ENCODE results near the gene SLC6A11. TPM values are rescaled to one million over a fixed set of nuclear protein-coding genes. Genes with fewer than 3 reads are reported as not detected.

Gene SLC6A11
- total and polyA plus RNA-seq, 2 of the 8 experiments (the other 6 are each of a cell fraction or from before 2014, with no cell fraction given): 0.78 to 1.5 TPM

GRCh38 chr3:10814623-10815022 lies 1.4 kb upstream of the SLC6A11 start:
- peaks cover 15 to 37% (median 35%) of the 10 kb centered on the region in 4 experiments for H3K27me3 ChIP-seq (replicated peaks in 1 of 4; ENCODE audit: control insufficient read depth in 3 of 4, extremely low read depth in 1 of 4, insufficient read depth in 3 of 4, low read length in 3 of 4)
- CTCF ChIA-PET (ENCODE audit: partially characterized antibody): interaction anchor here (0.7 to 1.0 kb wide), 2 partner anchors 16 to 101 kb away, joined by 3 to 4 read pairs; no protein-coding TSS in a partner anchor
- H2BK120ac ChIP-seq (replicated peaks; ENCODE audit: low read depth, low read length): no peak overlapping the region

More at GRCh38 chr3:10814623-10815022, 1.4 kb upstream of the SLC6A11 start:
- Histone ChIP-seq H2BK15ac (ENCODE audit: low read length) (no peak overlapping the region), H3K14ac (ENCODE audit: insufficient read length) (no peak overlapping the region), H3K4me3 (ENCODE audit: extremely low read depth in 1 of 4, insufficient read depth in 2 of 4, low read depth in 3 of 4, low read length in 4 of 4) (no peak overlapping the region), H3K9ac (replicated peaks in 1 of 4; ENCODE audit: extremely low read depth in 1 of 4, low read depth in 3 of 4, low read length in 3 of 4) (no peak overlapping the region), H2BK5ac (ENCODE audit: low read depth, low read length) (no peak overlapping the region), H3K56ac (replicated peaks; ENCODE audit: insufficient read length, low read depth, low read length) (no peak overlapping the region), H3K4me1 (replicated peaks in 1 of 4; ENCODE audit: control insufficient read depth in 3 of 4, insufficient read depth in 4 of 4, low read length in 3 of 4) (peaks cover 0 to 5% (median 3%) of the 10 kb centered on the region in 4 experiments; a peak in 5 of 7 replicates), H3K27ac (ENCODE audit: low read depth, low read length) (no peak overlapping the region), H3K23ac (ENCODE audit: insufficient read length) (no peak overlapping the region), H2AK5ac (ENCODE audit: low read depth, low read length) (no peak overlapping the region), H2BK12ac (ENCODE audit: low read depth, low read length) (no peak overlapping the region), H4K91ac (replicated peaks; ENCODE audit: insufficient read length, low read length) (no peak overlapping the region), H4K20me1 (replicated peaks in 1 of 2; ENCODE audit: control insufficient read depth in 1 of 2, insufficient read depth in 2 of 2, low read length in 2 of 2) (no peaks in the 10 kb centered on the region), H3K23me2 (ENCODE audit: low read depth, low read length) (peaks cover 2% of the 10 kb centered on the region; the same call in 1 of the 2 replicates), H3K18ac (ENCODE audit: extremely low read depth, low read length) (no peak overlapping the region), H3K4ac (replicated peaks; ENCODE audit: insufficient read length, low read depth, low read length) (no peak overlapping the region), H4K5ac (ENCODE audit: insufficient read length, low read depth, low read length) (no peak overlapping the region), H2AFZ (ENCODE audit: low read length) (no peak overlapping the region), H3K4me2 (ENCODE audit: insufficient read depth in 1 of 2, low read depth in 2 of 2, low read length in 2 of 2) (no peak overlapping the region), H3K36me3 (ENCODE audit: control insufficient read depth in 2 of 4, insufficient read depth in 4 of 4, low read length in 3 of 4) (no peaks in the 10 kb centered on the region), H3K79me2 (ENCODE audit: control insufficient read depth in 1 of 2, insufficient read depth in 2 of 2, low read length in 2 of 2) (no peaks in the 10 kb centered on the region), H2BK20ac (ENCODE audit: low read length) (no peak overlapping the region), H3K79me1 (ENCODE audit: low read depth, low read length) (no peaks in the 10 kb centered on the region), H3K9me3 (ENCODE audit: insufficient read depth in 2 of 2, low read depth in 1 of 2, low read length in 1 of 2) (no peaks in the 10 kb centered on the region; a peak in 1 of 4 replicates), H4K8ac (ENCODE audit: extremely low read depth, insufficient read depth, low read length) (no peak overlapping the region)
- no peak for TF ChIP-seq CREB1 (IDR thresholded peaks at IDR 0.05)
- no peak for TF ChIP-seq EZH2 (IDR thresholded peaks at IDR 0.05; ENCODE audit: low read depth, low read length, severe bottlenecking)
- no peak for TF ChIP-seq POLR2A (IDR thresholded peaks at IDR 0.05; ENCODE audit: control extremely low read depth in 1 of 2, low read depth in 2 of 2, low read length in 2 of 2)
- 85% methylated on average over 7 of the region's 7 CpGs; no CpG with 5 or more reads in 1 of the 2 experiments for WGBS, 2 experiments (ENCODE audit: extremely low coverage in 1 of 2, insufficient coverage in 1 of 2, insufficient read length in 1 of 2, insufficient replicate concordance in 2 of 2, low coverage in 1 of 2, low lambda C conversion rate in 2 of 2, missing lambda C conversion rate in 1 of 2)
- POLR2A ChIA-PET (ENCODE audit: partially characterized antibody): no interaction called here
- FAIRE-seq (no peak), DNase-seq (ENCODE audit: low read depth in 1 of 2, low spot score in 2 of 2) (no peak)

Data from H1 (cell line).